Chondrocyte (in vitro differentiated cells): ENCODE results near the gene FAM72B. TPM values are rescaled to one million over a fixed set of nuclear protein-coding genes. Genes with fewer than 3 reads are reported as not detected.
A peak's percentile ranks its signal among the peaks of the same experiment; 100 is the strongest.
"Not testable (repeated sequence)": the region's sequence is repeated elsewhere in the genome, so short reads cannot be mapped to it uniquely, and the experiment has no call there.

Experiments used
- DNase-seq: peaks from one replicate; pipeline ENCODE4 v3.0.0; 2021; ENCODE audit warnings: mixed read lengths, low spot score
- H3K27ac Mint-ChIP-seq: one replicate; pipeline ENCODE4 v1.8.0; 2021; ENCODE audit warnings: mild to moderate bottlenecking, moderate library complexity, mixed read lengths; ENCODE audit not compliant: unreplicated experiment
- H3K27me3 Mint-ChIP-seq: 2 replicates; pipeline ENCODE4 v1.8.0; 2021; ENCODE audit warnings: low read depth, mixed read lengths
- H3K36me3 Mint-ChIP-seq: 2 replicates; pipeline ENCODE4 v1.8.0; 2021; ENCODE audit warnings: low read depth, mixed read lengths
- H3K4me1 Mint-ChIP-seq: 2 replicates; pipeline ENCODE4 v1.8.0; 2021; ENCODE audit warnings: low read depth, mild to moderate bottlenecking, mixed read lengths
- H3K4me3 Mint-ChIP-seq: one replicate; pipeline ENCODE4 v1.8.0; 2021; ENCODE audit warnings: mild to moderate bottlenecking, moderate library complexity, mixed read lengths; ENCODE audit not compliant: unreplicated experiment
- H3K9me3 Mint-ChIP-seq: 2 replicates; pipeline ENCODE4 v1.8.0; 2021; ENCODE audit warnings: low read depth, mixed read lengths
- CTCF ChIP-seq: fragments of 200-600 bp; sonication (generic); IDR thresholded peaks from 2 replicates; pipeline ENCODE4 v1.5.0; 2021; ENCODE audit warnings: antibody characterized with exemption, mild to moderate bottlenecking, moderate library complexity
- total RNA-seq: library from RNA; stranded (reverse); gene quantifications from 3 replicates; pipeline ENCODE4 v1.2.1, GENCODE V29; 2021

FAM72B gene
- total RNA-seq, 1 donor from 2014 or later = 1.3 TPM

- not testable (repeated sequence) for DNase-seq, H3K4me3 Mint-ChIP-seq, H3K4me1 Mint-ChIP-seq, H3K9me3 Mint-ChIP-seq, H3K27ac Mint-ChIP-seq, H3K27me3 Mint-ChIP-seq, H3K36me3 Mint-ChIP-seq
These were observed 27.1 kb downstream of the FAM72B start for GRCh38 chr1:121156958-121157603.

GRCh38 chr1:121155671-121156358, 28.3 kb downstream of the FAM72B start:
- DNase-seq, H3K27ac Mint-ChIP-seq, H3K27me3 Mint-ChIP-seq, H3K4me3 Mint-ChIP-seq, H3K4me1 Mint-ChIP-seq, H3K36me3 Mint-ChIP-seq, H3K9me3 Mint-ChIP-seq: not testable (repeated sequence)
- peak; percentile 66 for TF ChIP-seq CTCF

DNA sequence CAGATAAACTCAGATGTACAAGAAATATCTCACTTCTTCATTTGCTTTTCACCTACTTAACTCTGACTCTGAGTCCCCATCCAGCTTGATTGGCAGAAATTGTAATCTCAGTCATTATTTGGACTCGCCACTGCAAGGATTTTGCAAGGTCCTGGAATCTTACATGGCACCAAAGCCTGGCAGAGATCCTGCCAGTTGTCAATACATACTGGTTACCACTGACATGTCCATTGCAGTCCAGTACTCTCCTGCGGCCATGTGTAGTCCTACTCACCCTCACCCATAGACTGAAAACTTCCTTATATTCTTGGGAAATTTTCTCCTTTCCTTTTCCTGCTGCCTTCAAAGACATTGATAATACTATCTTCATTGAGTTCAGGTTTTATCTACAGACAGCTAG, 29.3 kb downstream of the FAM72B start:
- H3K9me3 Mint-ChIP-seq, H3K36me3 Mint-ChIP-seq, H3K27ac Mint-ChIP-seq, H3K27me3 Mint-ChIP-seq, DNase-seq, H3K4me1 Mint-ChIP-seq, H3K4me3 Mint-ChIP-seq: not testable (repeated sequence)

- not testable (repeated sequence) for DNase-seq, H3K27ac Mint-ChIP-seq, H3K9me3 Mint-ChIP-seq
These were observed 31.4 kb downstream of the FAM72B start for GRCh38 chr1:121152788-121153187.

GRCh38 chr1:121151294-121151693, 32.8 kb downstream of the FAM72B start:
- not testable (repeated sequence) for DNase-seq, H3K27ac Mint-ChIP-seq, H3K27me3 Mint-ChIP-seq, H3K4me1 Mint-ChIP-seq, H3K36me3 Mint-ChIP-seq, H3K9me3 Mint-ChIP-seq, H3K4me3 Mint-ChIP-seq

More at GRCh38 chr1:121152788-121153187, 31.4 kb downstream of the FAM72B start:
- not testable (repeated sequence) for H3K4me3 Mint-ChIP-seq, H3K27me3 Mint-ChIP-seq, H3K36me3 Mint-ChIP-seq, H3K4me1 Mint-ChIP-seq

GRCh38 chr1:121148489-121149190, 35.5 kb downstream of the FAM72B start:
- not testable (repeated sequence) for H3K27me3 Mint-ChIP-seq, DNase-seq, H3K9me3 Mint-ChIP-seq, H3K4me3 Mint-ChIP-seq, H3K36me3 Mint-ChIP-seq, H3K4me1 Mint-ChIP-seq, H3K27ac Mint-ChIP-seq

- not testable (repeated sequence) for H3K4me1 Mint-ChIP-seq, H3K4me3 Mint-ChIP-seq, H3K9me3 Mint-ChIP-seq, H3K36me3 Mint-ChIP-seq, DNase-seq, H3K27ac Mint-ChIP-seq, H3K27me3 Mint-ChIP-seq
These were observed 43.7 kb downstream of the FAM72B start for GRCh38 chr1:121140393-121140792.

DNA sequence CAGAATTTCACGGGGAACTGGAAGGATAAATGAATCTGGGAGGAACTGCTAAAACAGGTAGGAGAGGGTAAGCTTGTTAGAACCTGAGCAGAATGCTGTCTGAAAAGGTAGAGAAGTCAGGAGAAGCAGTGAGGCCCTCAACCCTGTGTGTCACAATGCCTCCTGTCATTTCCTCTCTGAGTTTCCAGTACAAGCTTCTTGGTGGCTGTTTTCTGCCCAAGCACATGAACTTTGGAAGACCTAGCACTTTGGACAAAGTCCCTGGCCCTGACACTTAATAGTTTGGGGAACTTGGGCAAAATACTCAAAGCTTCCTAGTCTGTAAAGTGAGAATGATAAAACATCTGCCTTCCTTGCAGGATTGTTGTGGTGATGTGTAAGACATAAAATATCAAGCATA, 52.6 kb downstream of the FAM72B start:
- not testable (repeated sequence) for H3K9me3 Mint-ChIP-seq, H3K4me3 Mint-ChIP-seq, H3K4me1 Mint-ChIP-seq, H3K36me3 Mint-ChIP-seq, H3K27me3 Mint-ChIP-seq, H3K27ac Mint-ChIP-seq, DNase-seq

GRCh38 chr1:121118480-121118824, 65.7 kb downstream of the FAM72B start:
- not testable (repeated sequence) for H3K27me3 Mint-ChIP-seq, DNase-seq, H3K36me3 Mint-ChIP-seq, H3K4me3 Mint-ChIP-seq, H3K9me3 Mint-ChIP-seq, H3K27ac Mint-ChIP-seq, H3K4me1 Mint-ChIP-seq

Other genes with a start within 250 kb of the FAM72B start
- gene SRGAP2C, start 635 bp upstream of the FAM72B start, total RNA-seq = 34.2 to 39.6 TPM (median 38.8 TPM) in 3 replicates